ENCODE results near the gene ADAMTS9.

Gene ADAMTS9

DNA sequence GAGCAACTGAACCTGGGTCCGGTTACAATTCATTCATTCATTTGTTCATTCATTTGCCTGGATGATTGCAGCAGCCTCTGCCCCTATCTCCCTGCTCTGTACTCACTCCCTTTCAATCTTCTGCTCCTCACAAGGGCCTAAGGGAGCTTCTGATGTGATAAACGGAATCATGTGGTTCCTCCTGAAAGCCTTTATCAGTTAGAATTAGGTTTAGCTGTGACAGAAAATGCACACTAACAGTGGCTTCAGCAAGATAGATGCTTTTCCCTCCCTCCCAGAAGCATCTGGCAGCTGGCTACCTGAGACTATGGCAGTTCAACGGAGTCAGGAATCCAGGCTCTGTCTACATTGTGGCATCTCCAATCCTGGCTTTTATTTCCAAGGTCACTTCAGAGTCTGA is 196.0 kb downstream of the ADAMTS9 start:
- TF ChIP-seq, protein P1, sequence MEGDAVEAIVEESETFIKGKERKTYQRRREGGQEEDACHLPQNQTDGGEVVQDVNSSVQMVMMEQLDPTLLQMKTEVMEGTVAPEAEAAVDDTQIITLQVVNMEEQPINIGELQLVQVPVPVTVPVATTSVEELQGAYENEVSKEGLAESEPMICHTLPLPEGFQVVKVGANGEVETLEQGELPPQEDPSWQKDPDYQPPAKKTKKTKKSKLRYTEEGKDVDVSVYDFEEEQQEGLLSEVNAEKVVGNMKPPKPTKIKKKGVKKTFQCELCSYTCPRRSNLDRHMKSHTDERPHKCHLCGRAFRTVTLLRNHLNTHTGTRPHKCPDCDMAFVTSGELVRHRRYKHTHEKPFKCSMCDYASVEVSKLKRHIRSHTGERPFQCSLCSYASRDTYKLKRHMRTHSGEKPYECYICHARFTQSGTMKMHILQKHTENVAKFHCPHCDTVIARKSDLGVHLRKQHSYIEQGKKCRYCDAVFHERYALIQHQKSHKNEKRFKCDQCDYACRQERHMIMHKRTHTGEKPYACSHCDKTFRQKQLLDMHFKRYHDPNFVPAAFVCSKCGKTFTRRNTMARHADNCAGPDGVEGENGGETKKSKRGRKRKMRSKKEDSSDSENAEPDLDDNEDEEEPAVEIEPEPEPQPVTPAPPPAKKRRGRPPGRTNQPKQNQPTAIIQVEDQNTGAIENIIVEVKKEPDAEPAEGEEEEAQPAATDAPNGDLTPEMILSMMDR (IDR thresholded peaks at IDR 0.05; ENCODE audit: low read depth, low read length) = no peak
- TF ChIP-seq EZH2phosphoT487 (IDR thresholded peaks at IDR 0.05; ENCODE audit: low read depth) = no peak

GRCh38 chr3:64490180-64490724 is 197.5 kb downstream of the ADAMTS9 start:
- Histone ChIP-seq H3K27me3 (ENCODE audit: low read depth, low read length) (peaks cover 40% of the 10 kb centered on the region), H3K9me3 (ENCODE audit: insufficient read depth, low read length) (no peaks in the 10 kb centered on the region), H3K79me2 (ENCODE audit: low read length) (no peaks in the 10 kb centered on the region), H3K4me2 (ENCODE audit: low read length) (no peak overlapping the region), H3K9ac (ENCODE audit: low read length) (no peak overlapping the region), H3K4me1 (ENCODE audit: low read length) (no peaks in the 10 kb centered on the region), H4K20me1 (ENCODE audit: insufficient read depth, low read length) (no peaks in the 10 kb centered on the region), H3K36me3 (replicated peaks; ENCODE audit: low read depth, low read length) (no peaks in the 10 kb centered on the region), H2AFZ (ENCODE audit: low read depth, low read length) (no peak overlapping the region), H3K4me3 (ENCODE audit: low read length) (no peak overlapping the region), H3K27ac (ENCODE audit: low read length) (no peak overlapping the region)
- TF ChIP-seq, protein P1 (IDR thresholded peaks at IDR 0.05; ENCODE audit: low read depth, low read length) = no peak
- TF ChIP-seq EZH2phosphoT487 (IDR thresholded peaks at IDR 0.05; ENCODE audit: low read depth) = no peak

More for the DNA sequence above, 196.0 kb downstream of the ADAMTS9 start:
- Histone ChIP-seq H3K4me2 (ENCODE audit: low read length) (no peak overlapping the region), H2AFZ (ENCODE audit: low read depth, low read length) (no peak overlapping the region), H4K20me1 (ENCODE audit: insufficient read depth, low read length) (no peaks in the 10 kb centered on the region), H3K27me3 (ENCODE audit: low read depth, low read length) (peaks cover 40% of the 10 kb centered on the region), H3K4me1 (ENCODE audit: low read length) (no peaks in the 10 kb centered on the region), H3K9me3 (ENCODE audit: insufficient read depth, low read length) (no peaks in the 10 kb centered on the region), H3K9ac (ENCODE audit: low read length) (no peak overlapping the region), H3K36me3 (replicated peaks; ENCODE audit: low read depth, low read length) (no peaks in the 10 kb centered on the region), H3K27ac (ENCODE audit: low read length) (no peak overlapping the region), H3K79me2 (ENCODE audit: low read length) (no peaks in the 10 kb centered on the region), H3K4me3 (ENCODE audit: low read length) (no peak overlapping the region)

DNA sequence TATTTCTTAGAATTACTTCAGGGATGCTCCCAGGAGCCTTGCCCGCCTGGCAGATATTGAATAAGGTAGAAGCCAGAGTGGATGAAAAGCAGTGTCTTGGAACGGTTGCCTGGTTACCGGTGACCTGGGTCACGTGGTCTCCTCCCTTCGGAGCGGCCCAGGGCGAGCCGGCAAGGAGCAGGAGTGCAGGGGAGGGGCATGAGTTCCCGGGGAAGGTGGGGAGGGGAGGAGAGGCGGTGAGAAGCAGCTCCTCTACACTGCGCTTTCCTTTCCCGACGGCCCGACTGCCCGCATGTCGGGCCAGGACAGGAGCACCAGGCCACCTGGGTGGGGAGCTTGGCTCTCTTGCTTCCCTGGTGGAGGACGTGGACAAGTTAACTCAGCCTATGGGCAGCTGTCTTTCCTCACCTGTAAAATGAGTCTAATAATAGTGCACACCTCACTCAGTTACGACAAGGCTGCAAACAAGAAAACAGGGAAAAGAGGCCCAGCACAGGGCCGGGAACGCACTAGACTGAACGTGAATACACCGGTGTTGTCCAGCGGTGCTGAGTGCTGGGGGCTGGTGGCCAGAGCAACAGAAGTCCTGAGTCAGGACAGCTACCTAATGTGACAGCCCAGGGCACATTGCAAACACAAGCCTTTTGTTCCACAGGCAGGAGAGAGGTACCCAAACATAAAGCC is 198.3 kb downstream of the ADAMTS9 start:
- H4K20me1 ChIP-seq (ENCODE audit: insufficient read depth, low read length) = no peaks in the 10 kb centered on the region
- TF ChIP-seq, protein P1 (IDR thresholded peaks at IDR 0.05; ENCODE audit: low read depth, low read length) = no peak
- no peak for TF ChIP-seq EZH2phosphoT487 (IDR thresholded peaks at IDR 0.05; ENCODE audit: low read depth)
- H3K9ac ChIP-seq (ENCODE audit: low read length) = no peak overlapping the region
- H3K4me3 ChIP-seq (ENCODE audit: low read length) = no peak overlapping the region
- peaks cover 40% of the 10 kb centered on the region for H3K27me3 ChIP-seq (ENCODE audit: low read depth, low read length)
- no peaks in the 10 kb centered on the region for H3K36me3 ChIP-seq (replicated peaks; ENCODE audit: low read depth, low read length)
- H3K4me1 ChIP-seq (ENCODE audit: low read length) = no peaks in the 10 kb centered on the region
- no peaks in the 10 kb centered on the region for H3K9me3 ChIP-seq (ENCODE audit: insufficient read depth, low read length)
- no peak overlapping the region for H2AFZ ChIP-seq (ENCODE audit: low read depth, low read length)
- no peaks in the 10 kb centered on the region for H3K79me2 ChIP-seq (ENCODE audit: low read length)
- no peak overlapping the region for H3K27ac ChIP-seq (ENCODE audit: low read length)
- H3K4me2 ChIP-seq (ENCODE audit: low read length) = no peak overlapping the region

DNA sequence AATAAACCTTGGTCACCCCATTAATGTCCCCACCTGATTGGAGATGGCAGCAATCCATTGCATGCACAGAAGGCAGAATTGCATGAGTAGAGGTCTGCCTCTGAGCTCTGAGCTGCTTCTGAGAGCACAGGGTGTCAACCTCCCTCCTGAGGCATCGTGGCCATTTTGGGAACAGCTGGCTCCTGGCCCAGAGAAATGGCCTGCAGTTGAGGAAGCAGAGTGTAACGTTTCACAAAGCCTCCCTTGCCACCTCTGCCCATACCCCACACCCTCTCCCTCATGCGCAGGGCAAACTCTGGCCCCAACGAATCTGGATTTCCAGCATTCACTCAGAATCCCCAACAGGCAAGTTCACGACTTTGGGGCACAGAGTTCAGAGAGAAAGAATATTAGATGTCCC is 198.9 kb downstream of the ADAMTS9 start:
- Histone ChIP-seq H3K36me3 (replicated peaks; ENCODE audit: low read depth, low read length) (no peaks in the 10 kb centered on the region), H3K4me3 (ENCODE audit: low read length) (no peak overlapping the region), H2AFZ (ENCODE audit: low read depth, low read length) (no peak overlapping the region), H3K27me3 (ENCODE audit: low read depth, low read length) (peaks cover 34% of the 10 kb centered on the region), H3K4me1 (ENCODE audit: low read length) (peaks cover 4% of the 10 kb centered on the region), H4K20me1 (ENCODE audit: insufficient read depth, low read length) (no peaks in the 10 kb centered on the region), H3K9me3 (ENCODE audit: insufficient read depth, low read length) (no peaks in the 10 kb centered on the region), H3K27ac (ENCODE audit: low read length) (no peak overlapping the region), H3K79me2 (ENCODE audit: low read length) (no peaks in the 10 kb centered on the region), H3K4me2 (ENCODE audit: low read length) (no peak overlapping the region), H3K9ac (ENCODE audit: low read length) (no peak overlapping the region)
- TF ChIP-seq, protein P1 (IDR thresholded peaks at IDR 0.05; ENCODE audit: low read depth, low read length) = no peak

Data from OCI-LY3 (cell line).